Measurements from ENCODE around the gene KRTAP1-4.

DNA sequence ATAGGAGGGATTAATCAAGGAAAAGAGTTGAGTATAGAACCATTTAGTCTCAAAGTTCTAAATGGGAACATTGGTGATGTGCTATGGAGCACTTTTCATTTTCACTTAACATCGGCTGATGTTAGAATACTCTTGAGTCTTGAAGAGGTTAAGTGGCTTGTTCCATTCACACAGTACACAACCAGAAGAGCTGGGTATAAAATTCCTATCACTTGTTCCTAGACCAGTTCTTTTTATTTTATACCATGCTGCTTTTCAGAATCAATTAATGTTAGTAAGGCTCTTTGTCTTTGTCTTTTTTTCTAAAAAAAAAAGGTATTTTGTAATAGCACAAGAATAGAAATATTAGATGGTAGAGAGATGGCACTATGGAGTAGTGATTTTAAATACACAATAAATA, 13.0 kb upstream of the KRTAP1-4 start:
- no peak for TF ChIP-seq POLR2A (IDR thresholded peaks at IDR 0.05)
- TF ChIP-seq, protein P1, sequence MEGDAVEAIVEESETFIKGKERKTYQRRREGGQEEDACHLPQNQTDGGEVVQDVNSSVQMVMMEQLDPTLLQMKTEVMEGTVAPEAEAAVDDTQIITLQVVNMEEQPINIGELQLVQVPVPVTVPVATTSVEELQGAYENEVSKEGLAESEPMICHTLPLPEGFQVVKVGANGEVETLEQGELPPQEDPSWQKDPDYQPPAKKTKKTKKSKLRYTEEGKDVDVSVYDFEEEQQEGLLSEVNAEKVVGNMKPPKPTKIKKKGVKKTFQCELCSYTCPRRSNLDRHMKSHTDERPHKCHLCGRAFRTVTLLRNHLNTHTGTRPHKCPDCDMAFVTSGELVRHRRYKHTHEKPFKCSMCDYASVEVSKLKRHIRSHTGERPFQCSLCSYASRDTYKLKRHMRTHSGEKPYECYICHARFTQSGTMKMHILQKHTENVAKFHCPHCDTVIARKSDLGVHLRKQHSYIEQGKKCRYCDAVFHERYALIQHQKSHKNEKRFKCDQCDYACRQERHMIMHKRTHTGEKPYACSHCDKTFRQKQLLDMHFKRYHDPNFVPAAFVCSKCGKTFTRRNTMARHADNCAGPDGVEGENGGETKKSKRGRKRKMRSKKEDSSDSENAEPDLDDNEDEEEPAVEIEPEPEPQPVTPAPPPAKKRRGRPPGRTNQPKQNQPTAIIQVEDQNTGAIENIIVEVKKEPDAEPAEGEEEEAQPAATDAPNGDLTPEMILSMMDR (IDR thresholded peaks at IDR 0.05) = no peak
